HepG2 (cell line): ENCODE results near the gene PIGV. TPM values are rescaled to one million over a fixed set of nuclear protein-coding genes. Genes with fewer than 3 reads are reported as not detected.

Experiments used
- CEBPG ChIP-seq: IDR thresholded peaks from 2 replicates; pipeline ENCODE4 v1.6.1; 2016
- FOXJ3 ChIP-seq: sonication (generic); formaldehyde crosslinking; IDR thresholded peaks from 2 replicates; pipeline ENCODE4 v1.4.0; 2020; ENCODE audit warnings: missing genetic modification reagents, mild to moderate bottlenecking, borderline replicate concordance
- HCFC1 ChIP-seq: fragments of 150-350 bp; IDR thresholded peaks from 2 replicates; pipeline ENCODE4 v1.6.1; 2014; ENCODE audit warnings: low read depth, low read length
- HNRNPUL1 ChIP-seq: fragments of 200-400 bp; formaldehyde crosslinking; IDR thresholded peaks from 2 replicates; pipeline ENCODE4 v1.6.1; 2017; ENCODE audit warnings: low read depth, mild to moderate bottlenecking, low read length, moderate library complexity
- KLF15 ChIP-seq: sonication (generic); formaldehyde crosslinking; IDR thresholded peaks from 2 replicates; pipeline ENCODE4 v1.8.1; 2023; ENCODE audit warnings: borderline replicate concordance, mild to moderate bottlenecking, inconsistent platforms, missing genetic modification reagents, mixed read lengths
- MTA3 ChIP-seq: sonication (generic); formaldehyde crosslinking; IDR thresholded peaks from 2 replicates; pipeline ENCODE4 v1.4.0; 2020; ENCODE audit warnings: missing genetic modification reagents
- PAX8 ChIP-seq: sonication (generic); formaldehyde crosslinking; IDR thresholded peaks from 2 replicates; pipeline ENCODE4 v1.8.0; 2022; ENCODE audit warnings: mild to moderate bottlenecking, missing genetic modification reagents, borderline replicate concordance
- PTBP1 ChIP-seq: fragments of 200-400 bp; formaldehyde crosslinking; IDR thresholded peaks from 2 replicates; pipeline ENCODE4 v1.6.1; 2018; ENCODE audit warnings: low read length, low read depth; ENCODE audit not compliant: poor library complexity, severe bottlenecking
- RFX5 ChIP-seq: IDR thresholded peaks from 2 replicates; pipeline ENCODE4 v1.6.1; 2011; ENCODE audit warnings: low read depth, low read length, improper control_type of control experiment
- RXRB ChIP-seq: IDR thresholded peaks from 2 replicates; pipeline ENCODE4 v1.6.1; 2016; ENCODE audit warnings: borderline replicate concordance, missing genetic modification reagents, missing compliant biosample characterization
- TBL1XR1 ChIP-seq: fragments of 150-350 bp; IDR thresholded peaks from 2 replicates; pipeline ENCODE4 v1.6.1; 2014; ENCODE audit warnings: borderline replicate concordance, low read length; ENCODE audit not compliant: partially characterized antibody
- ZNF138 ChIP-seq: sonication (generic); formaldehyde crosslinking; IDR thresholded peaks from 2 replicates; pipeline ENCODE4 v1.5.0; 2020; ENCODE audit warnings: mild to moderate bottlenecking, low read depth, missing genetic modification reagents
- ZNF670 ChIP-seq: sonication (generic); formaldehyde crosslinking; IDR thresholded peaks from 2 replicates; pipeline ENCODE4 v1.8.0; 2022; ENCODE audit warnings: mild to moderate bottlenecking, missing genetic modification reagents, borderline replicate concordance
- ZNF768 ChIP-seq: sonication (generic); formaldehyde crosslinking; IDR thresholded peaks from 2 replicates; pipeline ENCODE4 v1.4.0; 2020; ENCODE audit warnings: missing genetic modification reagents
- polyA plus RNA-seq, 8 experiments: library from polyadenylated mRNA; depleted of rRNA in 3 of 8; stranded (reverse) in 7 of 8; unstranded in 1 of 8; fragments of >200 nt; fragmentation: Illumina TruSeq in 4 of 8; extraction: Trizol in 4 of 8; gene quantifications; 2 replicates each; pipeline versions ENCODE4 v1.2.1 to v1.2.3, GENCODE V29; 2011 to 2016; ENCODE audit warnings: low read depth in 4 of 8, missing spikeins in 1 of 8, mixed read lengths in 1 of 8; ENCODE audit not compliant: insufficient read depth in 1 of 8
- total RNA-seq, 5 experiments: library from RNA; depleted of rRNA; stranded (reverse); fragments of >200 nt; fragmentation: Illumina TruSeq; extraction: Trizol; gene quantifications; 2 replicates each; pipeline ENCODE4 v1.2.3, GENCODE V29; 2016; ENCODE audit warnings: low read depth in 1 of 5
- TF ChIP-seq, protein P1 (sequence below): sonication (generic); formaldehyde crosslinking; IDR thresholded peaks from 2 replicates; pipeline ENCODE4 v1.4.0; 2020; ENCODE audit warnings: low read depth, mild to moderate bottlenecking, missing genetic modification reagents
- TF ChIP-seq, protein P2 (sequence below): sonication (generic); formaldehyde crosslinking; IDR thresholded peaks from 2 replicates; pipeline ENCODE4 v1.4.0; 2020; ENCODE audit warnings: missing genetic modification reagents, borderline replicate concordance
- TF ChIP-seq, protein P3 (sequence below): IDR thresholded peaks from 2 replicates; pipeline ENCODE4 v1.4.0; 2020; ENCODE audit warnings: mild to moderate bottlenecking, missing genetic modification reagents
- TF ChIP-seq, protein P4 (sequence below): sonication (generic); formaldehyde crosslinking; IDR thresholded peaks from 2 replicates; pipeline ENCODE4 v1.5.0; 2020; ENCODE audit warnings: mild to moderate bottlenecking, missing genetic modification reagents

PIGV gene
- total and polyA plus RNA-seq, 2 of the 13 experiments (the other 11 are each of a cell fraction or from before 2014, with no cell fraction given), result 13.5 to 22.7 TPM

DNA sequence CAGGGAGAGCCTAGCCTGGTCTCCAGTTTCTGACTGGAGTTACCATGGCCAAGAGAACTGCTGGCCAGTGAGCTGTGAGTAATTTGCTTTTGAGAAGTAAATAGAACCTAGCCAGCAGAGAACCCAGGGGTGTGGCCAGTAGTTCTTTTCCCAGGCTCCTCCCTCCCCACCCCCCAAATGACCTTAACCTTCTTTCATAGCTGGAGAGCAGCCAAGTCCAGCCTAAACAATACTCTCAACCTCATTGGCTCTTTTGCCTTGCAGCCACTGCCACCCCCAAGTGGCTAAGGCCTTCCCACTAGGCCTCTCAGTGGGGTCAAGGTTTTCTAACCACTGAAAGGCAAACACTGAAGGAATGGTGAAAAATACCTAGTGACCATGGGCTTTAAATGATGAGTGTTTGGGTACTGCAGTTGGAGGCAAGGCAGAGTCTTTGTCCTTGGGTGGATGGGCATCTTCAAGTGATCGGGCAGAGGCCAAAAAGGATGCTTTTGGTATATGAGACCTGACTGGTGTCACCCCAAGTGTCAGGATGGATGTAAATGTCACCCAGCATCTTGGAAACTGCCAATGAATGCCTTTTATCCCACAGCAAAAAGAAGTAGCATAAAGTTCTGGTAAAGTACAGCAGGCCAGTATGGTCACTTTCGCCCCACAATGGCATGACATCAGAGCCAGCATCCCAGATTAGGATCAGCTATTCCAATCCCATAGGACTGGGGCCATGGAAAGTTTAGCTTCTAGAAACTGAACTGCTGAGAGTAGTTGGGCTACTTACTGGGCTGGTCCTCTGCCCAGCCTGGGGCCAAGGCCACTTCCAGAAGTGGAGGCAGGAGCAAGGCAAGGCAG, 3.5 kb upstream of the PIGV start (continued):
- TF ChIP-seq FOXJ3 (CRISPR knock-in tag), result peak; percentile 71; the same call in 1 of the 2 replicates
- TF ChIP-seq, protein P1, sequence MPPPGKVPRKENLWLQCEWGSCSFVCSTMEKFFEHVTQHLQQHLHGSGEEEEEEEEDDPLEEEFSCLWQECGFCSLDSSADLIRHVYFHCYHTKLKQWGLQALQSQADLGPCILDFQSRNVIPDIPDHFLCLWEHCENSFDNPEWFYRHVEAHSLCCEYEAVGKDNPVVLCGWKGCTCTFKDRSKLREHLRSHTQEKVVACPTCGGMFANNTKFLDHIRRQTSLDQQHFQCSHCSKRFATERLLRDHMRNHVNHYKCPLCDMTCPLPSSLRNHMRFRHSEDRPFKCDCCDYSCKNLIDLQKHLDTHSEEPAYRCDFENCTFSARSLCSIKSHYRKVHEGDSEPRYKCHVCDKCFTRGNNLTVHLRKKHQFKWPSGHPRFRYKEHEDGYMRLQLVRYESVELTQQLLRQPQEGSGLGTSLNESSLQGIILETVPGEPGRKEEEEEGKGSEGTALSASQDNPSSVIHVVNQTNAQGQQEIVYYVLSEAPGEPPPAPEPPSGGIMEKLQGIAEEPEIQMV, result no peak
- TF ChIP-seq, protein P2, sequence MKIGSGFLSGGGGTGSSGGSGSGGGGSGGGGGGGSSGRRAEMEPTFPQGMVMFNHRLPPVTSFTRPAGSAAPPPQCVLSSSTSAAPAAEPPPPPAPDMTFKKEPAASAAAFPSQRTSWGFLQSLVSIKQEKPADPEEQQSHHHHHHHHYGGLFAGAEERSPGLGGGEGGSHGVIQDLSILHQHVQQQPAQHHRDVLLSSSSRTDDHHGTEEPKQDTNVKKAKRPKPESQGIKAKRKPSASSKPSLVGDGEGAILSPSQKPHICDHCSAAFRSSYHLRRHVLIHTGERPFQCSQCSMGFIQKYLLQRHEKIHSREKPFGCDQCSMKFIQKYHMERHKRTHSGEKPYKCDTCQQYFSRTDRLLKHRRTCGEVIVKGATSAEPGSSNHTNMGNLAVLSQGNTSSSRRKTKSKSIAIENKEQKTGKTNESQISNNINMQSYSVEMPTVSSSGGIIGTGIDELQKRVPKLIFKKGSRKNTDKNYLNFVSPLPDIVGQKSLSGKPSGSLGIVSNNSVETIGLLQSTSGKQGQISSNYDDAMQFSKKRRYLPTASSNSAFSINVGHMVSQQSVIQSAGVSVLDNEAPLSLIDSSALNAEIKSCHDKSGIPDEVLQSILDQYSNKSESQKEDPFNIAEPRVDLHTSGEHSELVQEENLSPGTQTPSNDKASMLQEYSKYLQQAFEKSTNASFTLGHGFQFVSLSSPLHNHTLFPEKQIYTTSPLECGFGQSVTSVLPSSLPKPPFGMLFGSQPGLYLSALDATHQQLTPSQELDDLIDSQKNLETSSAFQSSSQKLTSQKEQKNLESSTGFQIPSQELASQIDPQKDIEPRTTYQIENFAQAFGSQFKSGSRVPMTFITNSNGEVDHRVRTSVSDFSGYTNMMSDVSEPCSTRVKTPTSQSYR (CRISPR knock-in tag), result peak; percentile 89; the same call in 1 of the 2 replicates
- TF ChIP-seq, protein P3, sequence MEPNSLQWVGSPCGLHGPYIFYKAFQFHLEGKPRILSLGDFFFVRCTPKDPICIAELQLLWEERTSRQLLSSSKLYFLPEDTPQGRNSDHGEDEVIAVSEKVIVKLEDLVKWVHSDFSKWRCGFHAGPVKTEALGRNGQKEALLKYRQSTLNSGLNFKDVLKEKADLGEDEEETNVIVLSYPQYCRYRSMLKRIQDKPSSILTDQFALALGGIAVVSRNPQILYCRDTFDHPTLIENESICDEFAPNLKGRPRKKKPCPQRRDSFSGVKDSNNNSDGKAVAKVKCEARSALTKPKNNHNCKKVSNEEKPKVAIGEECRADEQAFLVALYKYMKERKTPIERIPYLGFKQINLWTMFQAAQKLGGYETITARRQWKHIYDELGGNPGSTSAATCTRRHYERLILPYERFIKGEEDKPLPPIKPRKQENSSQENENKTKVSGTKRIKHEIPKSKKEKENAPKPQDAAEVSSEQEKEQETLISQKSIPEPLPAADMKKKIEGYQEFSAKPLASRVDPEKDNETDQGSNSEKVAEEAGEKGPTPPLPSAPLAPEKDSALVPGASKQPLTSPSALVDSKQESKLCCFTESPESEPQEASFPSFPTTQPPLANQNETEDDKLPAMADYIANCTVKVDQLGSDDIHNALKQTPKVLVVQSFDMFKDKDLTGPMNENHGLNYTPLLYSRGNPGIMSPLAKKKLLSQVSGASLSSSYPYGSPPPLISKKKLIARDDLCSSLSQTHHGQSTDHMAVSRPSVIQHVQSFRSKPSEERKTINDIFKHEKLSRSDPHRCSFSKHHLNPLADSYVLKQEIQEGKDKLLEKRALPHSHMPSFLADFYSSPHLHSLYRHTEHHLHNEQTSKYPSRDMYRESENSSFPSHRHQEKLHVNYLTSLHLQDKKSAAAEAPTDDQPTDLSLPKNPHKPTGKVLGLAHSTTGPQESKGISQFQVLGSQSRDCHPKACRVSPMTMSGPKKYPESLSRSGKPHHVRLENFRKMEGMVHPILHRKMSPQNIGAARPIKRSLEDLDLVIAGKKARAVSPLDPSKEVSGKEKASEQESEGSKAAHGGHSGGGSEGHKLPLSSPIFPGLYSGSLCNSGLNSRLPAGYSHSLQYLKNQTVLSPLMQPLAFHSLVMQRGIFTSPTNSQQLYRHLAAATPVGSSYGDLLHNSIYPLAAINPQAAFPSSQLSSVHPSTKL (CRISPR knock-in tag), result peak; percentile 89
- TF ChIP-seq MTA3 (CRISPR knock-in tag), result no peak
- no peak for TF ChIP-seq HCFC1
- no peak for TF ChIP-seq ZNF138 (CRISPR knock-in tag)
- TF ChIP-seq RXRB, result peak; percentile 96
- TF ChIP-seq CEBPG (CRISPR knock-in tag), result peak; percentile 51
- TF ChIP-seq RFX5, result peak; percentile 43; the same call in 1 of the 2 replicates
- TF ChIP-seq TBL1XR1, result peak; percentile 68
- TF ChIP-seq KLF15 (CRISPR knock-in tag), result peak; percentile 100
- TF ChIP-seq, protein P4, sequence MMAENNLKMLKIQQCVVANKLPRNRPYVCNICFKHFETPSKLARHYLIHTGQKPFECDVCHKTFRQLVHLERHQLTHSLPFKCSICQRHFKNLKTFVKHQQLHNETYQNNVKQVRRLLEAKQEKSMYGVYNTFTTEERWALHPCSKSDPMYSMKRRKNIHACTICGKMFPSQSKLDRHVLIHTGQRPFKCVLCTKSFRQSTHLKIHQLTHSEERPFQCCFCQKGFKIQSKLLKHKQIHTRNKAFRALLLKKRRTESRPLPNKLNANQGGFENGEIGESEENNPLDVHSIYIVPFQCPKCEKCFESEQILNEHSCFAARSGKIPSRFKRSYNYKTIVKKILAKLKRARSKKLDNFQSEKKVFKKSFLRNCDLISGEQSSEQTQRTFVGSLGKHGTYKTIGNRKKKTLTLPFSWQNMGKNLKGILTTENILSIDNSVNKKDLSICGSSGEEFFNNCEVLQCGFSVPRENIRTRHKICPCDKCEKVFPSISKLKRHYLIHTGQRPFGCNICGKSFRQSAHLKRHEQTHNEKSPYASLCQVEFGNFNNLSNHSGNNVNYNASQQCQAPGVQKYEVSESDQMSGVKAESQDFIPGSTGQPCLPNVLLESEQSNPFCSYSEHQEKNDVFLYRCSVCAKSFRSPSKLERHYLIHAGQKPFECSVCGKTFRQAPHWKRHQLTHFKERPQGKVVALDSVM (CRISPR knock-in tag), result no peak
- TF ChIP-seq HNRNPUL1, result no peak
- no peak for TF ChIP-seq ZNF670 (CRISPR knock-in tag)
- no peak for TF ChIP-seq PAX8 (CRISPR knock-in tag)
- no peak for TF ChIP-seq PTBP1
- no peak for TF ChIP-seq ZNF768 (CRISPR knock-in tag)
